ENCODE measurements around the gene MAPK7. TPM values are rescaled to one million over a fixed set of nuclear protein-coding genes. Genes with fewer than 3 reads are reported as not detected.

Gene MAPK7
- total and polyA plus RNA-seq, 2 donors (not counting 3 experiments of a cell fraction or from before 2014, with no cell fraction given), result 16.8 to 30.7 TPM

DNA sequence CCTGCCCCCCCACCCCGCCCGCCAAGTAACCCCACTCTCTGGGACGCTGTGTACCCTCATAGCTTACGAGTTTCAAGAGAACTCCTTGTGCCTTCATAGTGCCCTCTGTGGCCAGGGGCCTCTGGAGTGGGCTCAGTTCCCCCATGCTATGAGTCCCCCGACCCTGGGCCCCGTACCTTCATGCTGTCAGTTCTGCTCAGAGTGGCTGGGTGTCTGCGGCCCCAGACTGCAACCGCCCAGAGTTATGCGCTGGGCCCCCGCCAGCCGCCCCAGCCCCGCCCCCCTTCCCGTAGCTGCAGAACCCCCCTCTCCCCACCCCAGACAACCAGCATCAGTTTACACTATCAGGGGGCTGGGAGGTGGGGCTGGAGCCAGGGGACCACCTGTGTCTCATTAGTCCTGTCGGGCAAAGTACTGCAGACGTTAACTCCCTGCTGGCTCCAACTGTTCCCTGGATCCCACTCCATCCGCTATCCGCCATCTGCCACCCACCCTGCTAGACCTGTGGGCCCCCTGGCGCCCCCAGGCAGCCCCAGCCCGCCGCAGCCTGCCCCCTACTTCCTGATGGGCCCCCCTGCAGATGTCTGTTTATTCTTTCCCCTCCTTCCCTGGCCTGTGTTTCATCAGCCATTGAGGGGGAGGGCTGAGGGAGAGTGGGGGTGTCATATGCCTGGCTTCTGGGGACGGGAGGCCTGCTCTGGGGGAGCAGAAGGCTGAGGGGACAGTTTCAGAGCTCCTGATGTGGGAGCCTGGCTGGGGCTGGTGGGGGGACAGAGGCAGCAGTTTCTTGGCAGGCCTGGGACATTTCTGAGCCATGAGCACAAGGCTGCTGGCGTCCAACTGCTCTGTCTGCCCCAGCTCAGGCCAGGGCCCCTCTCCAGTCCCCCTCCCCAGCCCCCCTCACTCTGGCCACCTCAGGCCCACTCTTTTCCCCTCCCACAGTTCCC lies 8.9 kb downstream of the MAPK7 start, which contains the start of gene MFAP4:
Gene MFAP4, minus strand, starts transcription at position 217 of the 947 bp plus-strand sequence. Its CDS starts 35 bp downstream, at position 182.
- H3K4me1 ChIP-seq (ENCODE audit: control insufficient read depth, extremely low read depth, insufficient read depth, low read length), result no peaks in the 10 kb centered on the region
- H3K4me2 ChIP-seq (ENCODE audit: insufficient read depth, low read length), result no peak within 1 kb of the TSS
- H3K79me2 ChIP-seq (ENCODE audit: control insufficient read depth, insufficient read depth, low read length), result no peaks in the 10 kb centered on the region
- ChIA-PET POLR2A (interaction anchor here (1.2 kb wide), 1 partner anchor 9 kb away, joined by 3 read pairs; the partner anchor contains the start of gene MAPK7), CTCF (interaction anchor here (0.7 to 1.1 kb wide), 2 partner anchors 9 kb away, joined by 3 to 4 read pairs; partner anchors contain the start of gene MAPK7)
- BruUV-seq (replicated peaks), result no TSS peak
- H4K20me1 ChIP-seq (replicated peaks; ENCODE audit: control insufficient read depth, extremely low read depth, insufficient read depth, low read length), result no peaks in the 10 kb centered on the region
- H3K9ac ChIP-seq (replicated peaks; ENCODE audit: extremely low read depth, insufficient read depth, low read length), result no peak within 1 kb of the TSS
- intact Hi-C loops (cut with micrococcal nuclease) (no loop called here), dilution Hi-C loops (cut with MboI; ENCODE audit: extremely low pct_ligation_motif_present, low sequenced_read_pairs) (no loop called here)
- peaks cover 6 to 11% of the 10 kb centered on the region in 2 experiments for H3K27me3 ChIP-seq (ENCODE audit: control insufficient read depth in 2 of 2, insufficient read depth in 2 of 2, low read length in 2 of 2)
- FAIRE-seq (no peak), DNase-seq (ENCODE audit: low read depth, low spot score) (no peak)
- H3K4me3 ChIP-seq (replicated peaks in 1 of 3; ENCODE audit: insufficient read depth in 1 of 3, low read depth in 1 of 3, low read length in 3 of 3), result no peak within 1 kb of the TSS
- no peak within 1 kb of the TSS for H3K27ac ChIP-seq (ENCODE audit: insufficient read depth, low read depth, low read length)
- no peaks in the 10 kb centered on the region for H3K9me1 ChIP-seq (replicated peaks; ENCODE audit: control insufficient read depth, extremely low read depth, insufficient read depth, low read length)
- H3K36me3 ChIP-seq (ENCODE audit: control insufficient read depth in 2 of 2, extremely low read depth in 1 of 2, insufficient read depth in 2 of 2, low read length in 2 of 2), result peaks cover 5 to 21% of the 10 kb centered on the region in 2 experiments
- H3K9me3 ChIP-seq (replicated peaks; ENCODE audit: control insufficient read depth, insufficient read depth, low read length), result no peaks in the 10 kb centered on the region
- no peak within 1 kb of the TSS for H2AFZ ChIP-seq (ENCODE audit: low read depth, low read length)
- TF ChIP-seq, protein P1, sequence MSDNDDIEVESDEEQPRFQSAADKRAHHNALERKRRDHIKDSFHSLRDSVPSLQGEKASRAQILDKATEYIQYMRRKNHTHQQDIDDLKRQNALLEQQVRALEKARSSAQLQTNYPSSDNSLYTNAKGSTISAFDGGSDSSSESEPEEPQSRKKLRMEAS (IDR thresholded peaks at IDR 0.05; ENCODE audit: insufficient read depth, insufficient read length), result no peak
- TF ChIP-seq EZH2 (IDR thresholded peaks at IDR 0.05; ENCODE audit: borderline replicate concordance, low read depth, low read length, severe bottlenecking) (peak; percentile 24), FOS (IDR thresholded peaks at IDR 0.05; ENCODE audit: borderline replicate concordance, insufficient read depth, low read length) (no peak)

DNA sequence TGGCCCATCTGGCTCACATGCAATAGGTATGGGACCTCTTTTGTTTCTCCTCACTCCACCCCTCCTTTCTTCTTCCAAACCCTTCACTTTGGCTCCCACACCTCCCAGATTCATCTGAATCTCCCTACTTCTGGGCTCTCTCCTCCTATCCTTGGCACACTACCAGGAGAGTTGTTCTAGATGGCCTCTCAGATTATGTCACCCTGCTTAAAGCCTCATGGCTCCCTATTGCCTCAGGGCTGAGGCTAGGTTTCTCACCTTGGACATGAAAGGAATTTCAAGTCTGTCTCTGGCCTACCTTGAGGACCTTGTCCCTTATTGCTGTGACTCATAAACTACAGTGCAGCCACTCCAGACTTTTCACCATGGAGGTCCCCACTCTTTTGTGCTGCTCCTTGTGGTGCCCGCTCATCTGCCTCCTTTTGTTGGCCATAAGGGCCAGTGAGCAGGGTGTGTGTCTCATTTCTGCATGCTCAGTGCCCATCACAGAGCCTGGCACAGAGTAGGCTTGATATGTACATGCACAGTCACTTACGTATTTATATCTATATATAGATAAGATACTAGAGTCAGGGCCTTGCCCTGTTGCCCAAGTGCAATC lies 9.7 kb downstream of the MAPK7 start:
- Histone ChIP-seq H3K4me1 (ENCODE audit: control insufficient read depth, extremely low read depth, insufficient read depth, low read length) (no peaks in the 10 kb centered on the region), H2AFZ (ENCODE audit: low read depth, low read length) (no peak overlapping the region), H3K27me3 (ENCODE audit: control insufficient read depth in 2 of 2, insufficient read depth in 2 of 2, low read length in 2 of 2) (peaks cover 9 to 16% of the 10 kb centered on the region in 2 experiments), H3K9ac (replicated peaks; ENCODE audit: extremely low read depth, insufficient read depth, low read length) (no peak overlapping the region), H3K79me2 (ENCODE audit: control insufficient read depth, insufficient read depth, low read length) (no peaks in the 10 kb centered on the region), H3K27ac (ENCODE audit: insufficient read depth, low read depth, low read length) (no peak overlapping the region), H3K4me3 (replicated peaks in 1 of 3; ENCODE audit: insufficient read depth in 1 of 3, low read depth in 1 of 3, low read length in 3 of 3) (no peak overlapping the region), H3K9me3 (replicated peaks; ENCODE audit: control insufficient read depth, insufficient read depth, low read length) (no peaks in the 10 kb centered on the region), H3K9me1 (replicated peaks; ENCODE audit: control insufficient read depth, extremely low read depth, insufficient read depth, low read length) (no peaks in the 10 kb centered on the region), H4K20me1 (replicated peaks; ENCODE audit: control insufficient read depth, extremely low read depth, insufficient read depth, low read length) (no peaks in the 10 kb centered on the region), H3K36me3 (ENCODE audit: control insufficient read depth in 2 of 2, extremely low read depth in 1 of 2, insufficient read depth in 2 of 2, low read length in 2 of 2) (peaks cover 0 to 14% of the 10 kb centered on the region in 2 experiments), H3K4me2 (ENCODE audit: insufficient read depth, low read length) (no peak overlapping the region)
- DNase-seq (ENCODE audit: low read depth, low spot score) (no peak), FAIRE-seq (no peak)
- TF ChIP-seq EZH2 (IDR thresholded peaks at IDR 0.05; ENCODE audit: borderline replicate concordance, low read depth, low read length, severe bottlenecking) (no peak), GATA2 (IDR thresholded peaks at IDR 0.05; ENCODE audit: insufficient read depth, insufficient read length, low read depth, low read length) (no peak), FOS (IDR thresholded peaks at IDR 0.05; ENCODE audit: borderline replicate concordance, insufficient read depth, low read length) (no peak), POLR2AphosphoS5 (IDR thresholded peaks at IDR 0.05; ENCODE audit: insufficient read depth, low read depth, low read length) (no peak), JUN (IDR thresholded peaks at IDR 0.05; ENCODE audit: borderline replicate concordance, insufficient read depth, insufficient read length, low read depth) (no peak), MYC (IDR thresholded peaks at IDR 0.05; ENCODE audit: low read depth, low read length) (no peak), POLR2A (IDR thresholded peaks at IDR 0.05; ENCODE audit: low read depth, low read length) (no peak)
- TF ChIP-seq, protein P1 (IDR thresholded peaks at IDR 0.05; ENCODE audit: insufficient read depth, insufficient read length), result no peak
- TF ChIP-seq, protein P2, sequence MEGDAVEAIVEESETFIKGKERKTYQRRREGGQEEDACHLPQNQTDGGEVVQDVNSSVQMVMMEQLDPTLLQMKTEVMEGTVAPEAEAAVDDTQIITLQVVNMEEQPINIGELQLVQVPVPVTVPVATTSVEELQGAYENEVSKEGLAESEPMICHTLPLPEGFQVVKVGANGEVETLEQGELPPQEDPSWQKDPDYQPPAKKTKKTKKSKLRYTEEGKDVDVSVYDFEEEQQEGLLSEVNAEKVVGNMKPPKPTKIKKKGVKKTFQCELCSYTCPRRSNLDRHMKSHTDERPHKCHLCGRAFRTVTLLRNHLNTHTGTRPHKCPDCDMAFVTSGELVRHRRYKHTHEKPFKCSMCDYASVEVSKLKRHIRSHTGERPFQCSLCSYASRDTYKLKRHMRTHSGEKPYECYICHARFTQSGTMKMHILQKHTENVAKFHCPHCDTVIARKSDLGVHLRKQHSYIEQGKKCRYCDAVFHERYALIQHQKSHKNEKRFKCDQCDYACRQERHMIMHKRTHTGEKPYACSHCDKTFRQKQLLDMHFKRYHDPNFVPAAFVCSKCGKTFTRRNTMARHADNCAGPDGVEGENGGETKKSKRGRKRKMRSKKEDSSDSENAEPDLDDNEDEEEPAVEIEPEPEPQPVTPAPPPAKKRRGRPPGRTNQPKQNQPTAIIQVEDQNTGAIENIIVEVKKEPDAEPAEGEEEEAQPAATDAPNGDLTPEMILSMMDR (IDR thresholded peaks at IDR 0.05; ENCODE audit: extremely low read depth in 1 of 2, insufficient read depth in 1 of 2, low read depth in 1 of 2, low read length in 2 of 2), result no peak
- TSS peak; percentile 5 for BruUV-seq (replicated peaks)
- intact Hi-C loops (cut with micrococcal nuclease), result no loop called here
- dilution Hi-C loops (cut with MboI; ENCODE audit: extremely low pct_ligation_motif_present, low sequenced_read_pairs), result no loop called here
- CTCF ChIA-PET, result interaction anchor here (1.1 to 1.5 kb wide), 3 partner anchors 10 to 59 kb away, joined by 3 to 4 read pairs (median 4); partner anchors contain the start of gene MAPK7
- POLR2A ChIA-PET, result no interaction called here

Data from endothelial cell of umbilical vein (primary cell).